HEK293T (cell line): Measurements from ENCODE around the gene R3HDM2.

Experiments used
- ARNT ChIP-seq: fragments of 450-650 bp; IDR thresholded peaks from 2 replicates; pipeline ENCODE4 v1.6.1; 2017; ENCODE audit warnings: mild to moderate bottlenecking
- CTBP1 ChIP-seq: fragments of 450-650 bp; IDR thresholded peaks from 2 replicates; pipeline ENCODE4 v1.6.1; 2016; ENCODE audit warnings: borderline replicate concordance
- FOXA1 ChIP-seq: fragments of 450-650 bp; IDR thresholded peaks from 2 replicates; pipeline ENCODE4 v1.6.1; 2016; ENCODE audit warnings: mild to moderate bottlenecking
- FOXK2 ChIP-seq: fragments of 450-650 bp; IDR thresholded peaks from 2 replicates; pipeline ENCODE4 v1.6.1; 2016; ENCODE audit warnings: mild to moderate bottlenecking
- FOXM1 ChIP-seq: fragments of 450-650 bp; IDR thresholded peaks from 2 replicates; pipeline ENCODE4 v1.6.1; 2017; ENCODE audit warnings: mild to moderate bottlenecking, borderline replicate concordance
- HDGF ChIP-seq: fragments of 450-650 bp; IDR thresholded peaks from 2 replicates; pipeline ENCODE4 v1.6.1; 2017; ENCODE audit warnings: antibody characterized with exemption, borderline replicate concordance
- NFRKB ChIP-seq: fragments of 450-650 bp; IDR thresholded peaks from 2 replicates; pipeline ENCODE4 v1.6.1; 2016; ENCODE audit warnings: mild to moderate bottlenecking, moderate library complexity
- SP1 ChIP-seq: fragments of 450-650 bp; IDR thresholded peaks from 2 replicates; pipeline ENCODE4 v1.6.1; 2017
- SUZ12 ChIP-seq: fragments of 450-650 bp; IDR thresholded peaks from 2 replicates; pipeline ENCODE4 v1.6.1; 2016; ENCODE audit warnings: mild to moderate bottlenecking
- TARDBP ChIP-seq: fragments of 450-650 bp; IDR thresholded peaks from 2 replicates; pipeline ENCODE4 v1.6.1; 2016
- ZNF384 ChIP-seq: fragments of 450-650 bp; IDR thresholded peaks from 2 replicates; pipeline ENCODE4 v1.6.1; 2016

- TF ChIP-seq TARDBP (no peak), FOXA1 (no peak), SUZ12 (no peak), ARNT (no peak), SP1 (no peak), FOXM1 (no peak), CTBP1 (no peak), HDGF (no peak), NFRKB (no peak), ZNF384 (no peak), FOXK2 (no peak)
Measured at GRCh38 chr12:57216014-57216911, 214.6 kb downstream of the R3HDM2 start, which contains the start of gene NXPH4.
